Breast epithelium (tissue), 4 donors: ENCODE data around the gene MEF2B. TPM values are rescaled to one million over a fixed set of nuclear protein-coding genes. Genes with fewer than 3 reads are reported as not detected.

ENCODE experiments used
- DNase-seq, 2 donors: peaks; one replicate each; pipeline ENCODE4 v3.0.0-alpha.2; 2019; ENCODE audit warnings: low spot score in 2 of 2
- H3K27ac ChIP-seq, 2 donors: fragments of 200-600 bp; sonication (generic) in 1 of 2; one replicate each; pipeline ENCODE4 v1.5.1; 2016 to 2019; ENCODE audit warnings: mild to moderate bottlenecking in 1 of 2
- H3K27me3 ChIP-seq, 2 donors: fragments of 200-600 bp; sonication (generic) in 1 of 2; one replicate each; pipeline versions ENCODE4 v1.5.1 to v1.6.0; 2017 to 2019; ENCODE audit warnings: control low read depth in 1 of 2, mild to moderate bottlenecking in 1 of 2
- H3K36me3 ChIP-seq: fragments of 200-600 bp; one replicate; pipeline ENCODE4 v1.5.1; 2019
- H3K4me1 ChIP-seq, 2 donors: fragments of 200-600 bp; sonication (generic); one replicate each; pipeline ENCODE4 v1.5.1; 2016 to 2019; ENCODE audit warnings: control low read depth in 1 of 2
- H3K4me3 ChIP-seq, 3 donors: fragments of 200-600 bp; sonication (generic); 1 replicate in 2 of 3; 2 replicates in 1 of 3; pipeline ENCODE4 v1.5.1; 2016 to 2019; ENCODE audit warnings: mild to moderate bottlenecking in 3 of 3, moderate library complexity in 2 of 3
- H3K9me3 ChIP-seq, 2 donors: fragments of 200-600 bp; sonication (generic) in 1 of 2; one replicate each; pipeline ENCODE4 v1.5.1; 2016 to 2019; ENCODE audit warnings: control low read depth in 1 of 2
- CTCF ChIP-seq, 3 donors: fragments of 450-650 bp; IDR thresholded peaks; one replicate each; pipeline ENCODE4 v1.5.1; 2016 to 2017; ENCODE audit warnings: antibody characterized with exemption in 3 of 3, mild to moderate bottlenecking in 3 of 3, moderate library complexity in 3 of 3
- POLR2A ChIP-seq: fragments of 450-650 bp; IDR thresholded peaks from one replicate; pipeline ENCODE4 v1.6.1; 2016; ENCODE audit warnings: antibody characterized with exemption, mild to moderate bottlenecking, moderate library complexity
- POLR2AphosphoS5 ChIP-seq, 3 donors: sonication (generic); formaldehyde crosslinking; IDR thresholded peaks; one replicate each; pipeline ENCODE4 v1.6.1; 2017; ENCODE audit warnings: antibody characterized with exemption in 3 of 3
- intact Hi-C: fragments of 100-400 bp; cut with DNase I; formaldehyde crosslinking; loops from one replicate; pipeline ENCODE4 v1.15.1; 2023; ENCODE audit warnings: low total_unique reads
- total RNA-seq, 3 donors: library from RNA; depleted of rRNA; stranded (reverse); fragments of >200 nt; gene quantifications; one replicate each; pipeline ENCODE4 v1.1.0, GENCODE V29; 2016

Gene MEF2B
- total RNA-seq, 3 donors from 2014 or later = 0.59 to 0.64 TPM; not detected in 1

- intact Hi-C loops = no loop called here
- Histone ChIP-seq H3K36me3 (no peaks in the 10 kb centered on the region), H3K27me3 (peaks cover 3 to 29% of the 10 kb centered on the region in 2 donors), H3K27ac (no peak overlapping the region), H3K4me3 (no peak overlapping the region), H3K4me1 (no peaks in the 10 kb centered on the region), H3K9me3 (no peaks in the 10 kb centered on the region)
- no peak for TF ChIP-seq POLR2A
- TF ChIP-seq CTCF (IDR thresholded peaks at IDR 0.05) = no peak
- no peak for TF ChIP-seq POLR2AphosphoS5 (IDR thresholded peaks at IDR 0.05)
- DNase-seq = no peak
Observed at GRCh38 chr19:19207637-19208572, 37.8 kb upstream of the MEF2B start.

- intact Hi-C loops = no loop called here
- no peak overlapping the region for H3K27ac ChIP-seq
- no peaks in the 10 kb centered on the region for H3K9me3 ChIP-seq
- H3K27me3 ChIP-seq = peaks cover 3 to 20% of the 10 kb centered on the region in 2 donors
- no peak for DNase-seq
- TF ChIP-seq POLR2AphosphoS5 (IDR thresholded peaks at IDR 0.05) (no peak), POLR2A (no peak), CTCF (IDR thresholded peaks at IDR 0.05) (no peak)
- H3K4me1 ChIP-seq = peaks cover 0 to 7% of the 10 kb centered on the region in 2 donors
- no peaks in the 10 kb centered on the region for H3K36me3 ChIP-seq
- no peak overlapping the region for H3K4me3 ChIP-seq
Observed at GRCh38 chr19:19206938-19207337, 36.9 kb upstream of the MEF2B start.

- DNase-seq = no peak
- Histone ChIP-seq H3K4me1 (peaks cover 0 to 10% of the 10 kb centered on the region in 2 donors), H3K36me3 (no peaks in the 10 kb centered on the region), H3K9me3 (no peaks in the 10 kb centered on the region), H3K27ac (no peak overlapping the region), H3K4me3 (no peak overlapping the region), H3K27me3 (peaks cover 0 to 8% of the 10 kb centered on the region in 2 donors)
- no peak for TF ChIP-seq POLR2A
- no peak for TF ChIP-seq POLR2AphosphoS5 (IDR thresholded peaks at IDR 0.05)
- no peak for TF ChIP-seq CTCF (IDR thresholded peaks at IDR 0.05)
- intact Hi-C loops = no loop called here
Observed at GRCh38 chr19:19205416-19206410, 35.6 kb upstream of the MEF2B start.

GRCh38 chr19:19204181-19204580 lies 34.1 kb upstream of the MEF2B start:
- H3K27ac ChIP-seq = no peak overlapping the region
- H3K27me3 ChIP-seq = peaks cover 0 to 5% of the 10 kb centered on the region in 2 donors
- DNase-seq = no peak
- H3K9me3 ChIP-seq = no peaks in the 10 kb centered on the region
- no peaks in the 10 kb centered on the region for H3K36me3 ChIP-seq
- no peak for TF ChIP-seq POLR2AphosphoS5 (IDR thresholded peaks at IDR 0.05)
- H3K4me1 ChIP-seq = peaks cover 0 to 10% of the 10 kb centered on the region in 2 donors
- H3K4me3 ChIP-seq = peak overlapping the region in 1 of 3 donors; percentile 69
- intact Hi-C loops = no loop called here

GRCh38 chr19:19203012-19203856 lies 33.2 kb upstream of the MEF2B start, which contains the start of gene NR2C2AP:
Gene NR2C2AP, minus strand, starts transcription at chr19:19203414. Its CDS starts 354 bp downstream, at chr19:19203060.
- Histone ChIP-seq H3K4me1 (peaks cover 0 to 10% of the 10 kb centered on the region in 2 donors), H3K4me3 (peak within 1 kb of the TSS; percentile 64 to 77 (median 69)), H3K9me3 (no peaks in the 10 kb centered on the region), H3K27ac (peak within 1 kb of the TSS; percentile 64 to 85), H3K27me3 (peaks cover 0 to 5% of the 10 kb centered on the region in 2 donors), H3K36me3 (no peaks in the 10 kb centered on the region)
- TF ChIP-seq CTCF (IDR thresholded peaks at IDR 0.05) (no peak), POLR2AphosphoS5 (IDR thresholded peaks at IDR 0.05) (peak in 2 of 3 donors; percentile 30 to 41)
- intact Hi-C loops = no loop called here
- DNase-seq = peak; percentile 81 to 90
